ENCODE measurements around the gene DYNLL2. TPM values are rescaled to one million over a fixed set of nuclear protein-coding genes. Genes with fewer than 3 reads are reported as not detected.

Gene DYNLL2
- total RNA-seq, 1 donor from 2014 or later: 46.8 TPM

DNA sequence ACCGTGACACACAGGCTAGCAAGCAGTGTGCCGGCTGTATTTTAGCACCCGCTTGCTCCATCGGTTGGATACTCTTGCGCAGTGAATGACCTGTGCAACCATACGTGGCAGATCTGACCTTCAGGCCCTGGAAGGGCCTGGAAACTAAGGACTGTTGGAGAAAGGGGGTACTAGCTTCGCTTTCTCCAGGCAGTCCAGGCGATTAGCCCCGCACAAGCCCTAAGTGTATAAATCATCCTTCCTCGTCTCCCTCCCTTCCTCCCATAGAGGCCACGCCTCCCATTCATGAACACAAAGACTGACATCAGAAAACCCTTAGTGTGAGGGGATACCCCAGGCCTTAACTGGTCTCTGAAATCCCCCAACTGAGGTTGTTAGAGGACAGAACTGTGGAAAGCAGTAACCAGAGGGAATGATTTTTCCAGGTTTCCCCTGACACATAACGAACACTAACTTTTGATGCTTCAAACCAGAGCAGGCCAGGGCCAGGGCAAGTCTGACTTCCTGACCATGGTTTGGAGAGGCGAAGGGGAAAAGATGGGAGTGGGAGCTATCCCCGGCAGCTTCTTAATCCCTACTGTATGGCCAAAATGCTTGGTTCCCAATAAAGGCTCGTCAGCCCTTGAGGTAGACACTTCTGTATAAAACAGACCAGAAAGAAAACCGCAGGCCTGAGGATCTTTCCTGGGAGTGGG is 1.4 kb upstream of the DYNLL2 start:
- peak overlapping the region; percentile 100 for H3K27ac Mint-ChIP-seq

DNA sequence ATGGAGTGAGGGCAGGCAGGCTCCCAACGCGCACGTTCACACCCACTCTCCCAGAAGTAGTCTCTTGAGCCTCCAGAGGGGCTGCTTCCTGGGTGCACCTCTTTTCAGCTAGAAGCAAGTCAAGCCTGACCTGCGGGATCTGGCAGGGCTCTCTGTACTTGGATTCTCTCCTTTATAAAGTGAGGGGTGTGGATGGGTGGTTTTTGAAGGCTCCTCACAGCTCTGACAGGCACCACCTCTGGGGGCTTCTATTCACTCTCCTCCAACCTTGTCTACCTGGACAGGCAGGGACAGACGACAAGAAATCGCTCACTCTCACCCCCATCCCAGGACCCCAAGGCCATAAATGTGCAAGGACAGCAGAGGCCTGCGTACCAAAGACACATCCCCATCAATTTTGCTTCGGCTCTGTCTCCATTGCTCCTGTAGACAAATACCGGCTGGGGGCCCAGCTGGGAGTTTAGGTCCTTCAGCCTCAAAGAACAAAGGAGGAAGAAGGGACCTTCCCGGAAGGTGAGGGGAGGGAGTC is 814 bp upstream of the DYNLL2 start:
- peaks cover 20% of the 10 kb centered on the region for H3K36me3 Mint-ChIP-seq
- H3K4me3 Mint-ChIP-seq: peak overlapping the region; percentile 82
- peak overlapping the region; percentile 63 for H3K4me2 ChIP-seq
- H3K4me1 Mint-ChIP-seq: peaks cover 60% of the 10 kb centered on the region
- peak overlapping the region; percentile 100 for H3K27ac Mint-ChIP-seq
- peaks cover 50% of the 10 kb centered on the region for H3K4me1 ChIP-seq
- H3K9me3 Mint-ChIP-seq: no peaks in the 10 kb centered on the region
- H3K9ac ChIP-seq: no peak overlapping the region
- H2AFZ ChIP-seq (replicated peaks): no peak overlapping the region
- no peaks in the 10 kb centered on the region for H3K27me3 ChIP-seq
- peaks cover 41% of the 10 kb centered on the region for H4K20me1 ChIP-seq (ENCODE audit: low read depth)
- H3K9me3 ChIP-seq (ENCODE audit: low read depth): no peaks in the 10 kb centered on the region
- H3K36me3 ChIP-seq: peaks cover 1% of the 10 kb centered on the region
- DNase-seq (ENCODE audit: low spot score): peak; percentile 21
- peaks cover 5% of the 10 kb centered on the region for H3K27me3 Mint-ChIP-seq (ENCODE audit: insufficient read depth, low read depth)
- H3K4me3 ChIP-seq: peak overlapping the region; percentile 33
- H3F3A ChIP-seq (ENCODE audit: low read depth): peaks cover 23% of the 10 kb centered on the region
- peak overlapping the region; percentile 92 for H3K27ac ChIP-seq
- peaks cover 41% of the 10 kb centered on the region for H3K79me2 ChIP-seq (ENCODE audit: low read depth)
- TF ChIP-seq CTCF (IDR thresholded peaks at IDR 0.05) (no peak), EZH2phosphoT487 (IDR thresholded peaks at IDR 0.05) (no peak)

More for the DNA sequence above, 1.4 kb upstream of the DYNLL2 start:
- peak overlapping the region; percentile 8 for H3K4me3 ChIP-seq
- H3F3A ChIP-seq (ENCODE audit: low read depth): peaks cover 20% of the 10 kb centered on the region
- peaks cover 35% of the 10 kb centered on the region for H3K79me2 ChIP-seq (ENCODE audit: low read depth)
- H3K27me3 Mint-ChIP-seq (ENCODE audit: insufficient read depth, low read depth): peaks cover 2% of the 10 kb centered on the region
- H3K4me3 Mint-ChIP-seq: peak overlapping the region; percentile 82
- H3K9me3 Mint-ChIP-seq: no peaks in the 10 kb centered on the region
- peaks cover 44% of the 10 kb centered on the region for H3K4me1 ChIP-seq
- peaks cover 35% of the 10 kb centered on the region for H4K20me1 ChIP-seq (ENCODE audit: low read depth)
- no peak for TF ChIP-seq EZH2 (IDR thresholded peaks at IDR 0.05)
- H3K27ac ChIP-seq: peak overlapping the region; percentile 92
- H3K4me1 Mint-ChIP-seq: peaks cover 54% of the 10 kb centered on the region
- no peaks in the 10 kb centered on the region for H3K36me3 ChIP-seq
- H3K27me3 ChIP-seq: no peaks in the 10 kb centered on the region
- DNase-seq (ENCODE audit: low spot score): peak; percentile 78
- peaks cover 14% of the 10 kb centered on the region for H3K36me3 Mint-ChIP-seq
- no peaks in the 10 kb centered on the region for H3K9me3 ChIP-seq (ENCODE audit: low read depth)
- H3K9ac ChIP-seq: no peak overlapping the region
- peak overlapping the region; percentile 63 for H3K4me2 ChIP-seq
- peak overlapping the region; percentile 74 for H2AFZ ChIP-seq (replicated peaks)

GRCh38 chr17:58083491-58084316 is 485 bp downstream of the DYNLL2 start:
- Histone ChIP-seq H3K9me3 (ENCODE audit: low read depth) (no peaks in the 10 kb centered on the region), H3F3A (ENCODE audit: low read depth) (peaks cover 33% of the 10 kb centered on the region), H2AFZ (replicated peaks) (no peak overlapping the region), H3K27me3 (no peaks in the 10 kb centered on the region), H3K36me3 (peaks cover 7% of the 10 kb centered on the region), H3K9ac (peak overlapping the region; percentile 93), H4K20me1 (ENCODE audit: low read depth) (peaks cover 54% of the 10 kb centered on the region), H3K4me3 (peak overlapping the region; percentile 97), H3K79me2 (ENCODE audit: low read depth) (peaks cover 54% of the 10 kb centered on the region), H3K27ac (peak overlapping the region; percentile 45), H3K4me2 (peak overlapping the region; percentile 92), H3K4me1 (peaks cover 63% of the 10 kb centered on the region)
- H3K9me3 Mint-ChIP-seq: no peaks in the 10 kb centered on the region
- TF ChIP-seq EZH2 (IDR thresholded peaks at IDR 0.05) (no peak), CTCF (IDR thresholded peaks at IDR 0.05) (no peak), EZH2phosphoT487 (IDR thresholded peaks at IDR 0.05) (no peak)
- H3K4me1 Mint-ChIP-seq: peaks cover 73% of the 10 kb centered on the region
- peak; percentile 40 for DNase-seq (ENCODE audit: low spot score)
- no peak overlapping the region for H3K27ac Mint-ChIP-seq
- H3K36me3 Mint-ChIP-seq: peaks cover 31% of the 10 kb centered on the region
- peaks cover 3% of the 10 kb centered on the region for H3K27me3 Mint-ChIP-seq (ENCODE audit: insufficient read depth, low read depth)
- peak overlapping the region; percentile 97 for H3K4me3 Mint-ChIP-seq
